HCT116 (cell line): Measurements from ENCODE around the gene PTPN12.

Experiments used
- CEBPB ChIP-seq: IDR thresholded peaks from 2 replicates; pipeline ENCODE4 v1.6.1; 2012; ENCODE audit warnings: low read depth
- EZH2 ChIP-seq: fragments of 200-600 bp; sonication (generic); IDR thresholded peaks from 2 replicates; pipeline ENCODE4 v1.6.1; 2017; ENCODE audit warnings: antibody characterized with exemption, mixed run types
- POLR2A ChIP-seq: IDR thresholded peaks from 2 replicates; pipeline ENCODE4 v1.7.0; 2011; ENCODE audit warnings: borderline replicate concordance; ENCODE audit not compliant: insufficient read depth, insufficient read length; ENCODE audit errors: extremely low read depth
- POLR2AphosphoS5 ChIP-seq: IDR thresholded peaks from 2 replicates; pipeline ENCODE4 v1.6.1; 2011; ENCODE audit warnings: mild to moderate bottlenecking, low read depth, low read length, moderate library complexity
- RAD21 ChIP-seq: IDR thresholded peaks from 2 replicates; pipeline ENCODE4 v1.6.1; 2012; ENCODE audit warnings: low read depth, mild to moderate bottlenecking
- SP1 ChIP-seq: IDR thresholded peaks from 2 replicates; pipeline ENCODE4 v1.6.1; 2012; ENCODE audit warnings: low read depth
- SRF ChIP-seq: IDR thresholded peaks from 2 replicates; pipeline ENCODE4 v1.6.1; 2012; ENCODE audit warnings: low read depth
- YY1 ChIP-seq: IDR thresholded peaks from 2 replicates; pipeline ENCODE4 v1.6.1; 2011; ENCODE audit warnings: low read length, low read depth, moderate library complexity, mild to moderate bottlenecking; ENCODE audit not compliant: insufficient replicate concordance; ENCODE audit errors: extremely low read depth
- ZNF274 ChIP-seq: fragments of 200-500 bp; sonication (Bioruptor generic); IDR thresholded peaks from 2 replicates; pipeline ENCODE4 v1.6.1; 2014; ENCODE audit warnings: mild to moderate bottlenecking, low read depth, low read length, inconsistent platforms
- TF ChIP-seq, protein P1 (sequence below), 3 experiments: fragments of 200-600 bp in 1 of 3; sonication (generic) in 1 of 3; IDR thresholded peaks in 2 of 3; conservative IDR thresholded peaks in 1 of 3; 2 replicates each; pipeline ENCODE4 v1.5.1; 2012 to 2017; ENCODE audit warnings: low read depth in 2 of 3, low read length in 2 of 3, antibody characterized with exemption in 1 of 3, borderline replicate concordance in 1 of 3, control low read depth in 1 of 3, mild to moderate bottlenecking in 1 of 3, mixed read lengths in 1 of 3, mixed run types in 1 of 3, moderate library complexity in 1 of 3; ENCODE audit not compliant: insufficient read depth in 1 of 3
- TF ChIP-seq, protein P2 (sequence below): IDR thresholded peaks from 2 replicates; pipeline ENCODE4 v1.6.1; 2011; ENCODE audit warnings: mild to moderate bottlenecking, low read length, moderate library complexity; ENCODE audit not compliant: insufficient replicate concordance; ENCODE audit errors: extremely low read depth

DNA sequence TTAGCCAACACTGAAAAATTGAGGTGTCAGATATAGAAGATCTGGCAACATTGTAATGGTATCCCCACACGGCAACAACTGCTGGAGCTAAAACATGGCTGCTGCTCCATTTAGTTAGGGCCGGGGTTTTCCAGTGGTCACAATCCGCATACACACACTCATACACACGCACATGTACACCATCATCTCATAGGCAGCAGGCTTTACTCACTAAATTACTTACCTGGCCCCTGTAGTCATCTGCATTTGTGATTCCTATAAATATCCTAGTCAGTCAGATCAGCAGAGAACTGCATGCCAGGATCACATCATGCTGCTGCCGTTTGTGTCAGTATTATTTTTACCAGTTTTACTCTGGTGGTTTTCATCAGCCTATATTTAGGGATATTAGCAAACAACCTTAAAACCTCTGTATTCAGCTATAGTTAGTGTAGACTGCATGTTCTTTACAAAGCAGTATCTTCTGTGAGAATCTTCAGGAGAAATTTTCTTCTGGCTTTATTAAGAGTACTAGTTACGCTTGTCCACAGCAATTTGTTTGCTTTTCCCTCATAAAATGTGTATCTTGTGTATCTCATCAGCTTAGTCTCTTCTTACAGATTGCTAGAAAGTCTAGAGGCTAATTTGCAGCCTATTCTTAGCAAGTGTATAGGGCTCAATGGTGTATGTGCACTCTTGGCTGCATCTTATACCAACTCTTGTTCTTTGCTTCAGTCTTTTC lies 38.3 kb upstream of the PTPN12 start:
- TF ChIP-seq POLR2A (no peak), EZH2 (no peak), YY1 (no peak), SRF (no peak), SP1 (no peak), RAD21 (no peak), CEBPB (no peak), ZNF274 (no peak), POLR2AphosphoS5 (no peak)
- TF ChIP-seq, protein P1, sequence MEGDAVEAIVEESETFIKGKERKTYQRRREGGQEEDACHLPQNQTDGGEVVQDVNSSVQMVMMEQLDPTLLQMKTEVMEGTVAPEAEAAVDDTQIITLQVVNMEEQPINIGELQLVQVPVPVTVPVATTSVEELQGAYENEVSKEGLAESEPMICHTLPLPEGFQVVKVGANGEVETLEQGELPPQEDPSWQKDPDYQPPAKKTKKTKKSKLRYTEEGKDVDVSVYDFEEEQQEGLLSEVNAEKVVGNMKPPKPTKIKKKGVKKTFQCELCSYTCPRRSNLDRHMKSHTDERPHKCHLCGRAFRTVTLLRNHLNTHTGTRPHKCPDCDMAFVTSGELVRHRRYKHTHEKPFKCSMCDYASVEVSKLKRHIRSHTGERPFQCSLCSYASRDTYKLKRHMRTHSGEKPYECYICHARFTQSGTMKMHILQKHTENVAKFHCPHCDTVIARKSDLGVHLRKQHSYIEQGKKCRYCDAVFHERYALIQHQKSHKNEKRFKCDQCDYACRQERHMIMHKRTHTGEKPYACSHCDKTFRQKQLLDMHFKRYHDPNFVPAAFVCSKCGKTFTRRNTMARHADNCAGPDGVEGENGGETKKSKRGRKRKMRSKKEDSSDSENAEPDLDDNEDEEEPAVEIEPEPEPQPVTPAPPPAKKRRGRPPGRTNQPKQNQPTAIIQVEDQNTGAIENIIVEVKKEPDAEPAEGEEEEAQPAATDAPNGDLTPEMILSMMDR (IDR thresholded peaks at IDR 0.05 in 2 of 3, conservative IDR thresholded peaks at IDR 0.05 in 1 of 3; ENCODE audit: borderline replicate concordance in 1 of 3, insufficient read depth in 1 of 3, low read depth in 2 of 3, low read length in 2 of 3): no peak
- TF ChIP-seq, protein P2, sequence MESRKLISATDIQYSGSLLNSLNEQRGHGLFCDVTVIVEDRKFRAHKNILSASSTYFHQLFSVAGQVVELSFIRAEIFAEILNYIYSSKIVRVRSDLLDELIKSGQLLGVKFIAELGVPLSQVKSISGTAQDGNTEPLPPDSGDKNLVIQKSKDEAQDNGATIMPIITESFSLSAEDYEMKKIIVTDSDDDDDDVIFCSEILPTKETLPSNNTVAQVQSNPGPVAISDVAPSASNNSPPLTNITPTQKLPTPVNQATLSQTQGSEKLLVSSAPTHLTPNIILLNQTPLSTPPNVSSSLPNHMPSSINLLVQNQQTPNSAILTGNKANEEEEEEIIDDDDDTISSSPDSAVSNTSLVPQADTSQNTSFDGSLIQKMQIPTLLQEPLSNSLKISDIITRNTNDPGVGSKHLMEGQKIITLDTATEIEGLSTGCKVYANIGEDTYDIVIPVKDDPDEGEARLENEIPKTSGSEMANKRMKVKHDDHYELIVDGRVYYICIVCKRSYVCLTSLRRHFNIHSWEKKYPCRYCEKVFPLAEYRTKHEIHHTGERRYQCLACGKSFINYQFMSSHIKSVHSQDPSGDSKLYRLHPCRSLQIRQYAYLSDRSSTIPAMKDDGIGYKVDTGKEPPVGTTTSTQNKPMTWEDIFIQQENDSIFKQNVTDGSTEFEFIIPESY: no peak
